Activated CD8-positive, alpha-beta memory T cell treated with anti-CD3 and anti-CD28 coated beads for 24 hours (primary cell): ENCODE data around the gene LCP1.
"Not testable (repeated sequence)": the region's sequence is repeated elsewhere in the genome, so short reads cannot be mapped to it uniquely, and the experiment has no call there.

Experiments used
- DNase-seq: peaks from one replicate; pipeline ENCODE4 v3.0.0-alpha.2; 2020

Gene LCP1

GRCh38 chr13:46181840-46182490 is at the start of gene LCP1:
Gene LCP1, minus strand, starts transcription at chr13:46182177. Its CDS starts 22,515 bp downstream, at chr13:46159662.
- peak; percentile 85 for DNase-seq

GRCh38 chr13:46229251-46229650 is 47.3 kb upstream of the LCP1 start:
- DNase-seq, result no peak

- DNase-seq, result not testable (repeated sequence)
Measured at GRCh38 chr13:46220234-46220633, 38.3 kb upstream of the LCP1 start.

- not testable (repeated sequence) for DNase-seq
Measured at GRCh38 chr13:46214741-46215140, 32.8 kb upstream of the LCP1 start.

GRCh38 chr13:46213242-46213641 is 31.3 kb upstream of the LCP1 start:
- DNase-seq, result no peak

GRCh38 chr13:46211483-46212351 is 29.7 kb upstream of the LCP1 start, which contains the start of gene LRRC63:
Gene LRRC63, plus strand, starts transcription at chr13:46211928. Its CDS starts 1,107 bp downstream, at chr13:46213035.
- DNase-seq, result peak; percentile 93

- peak; percentile 66 for DNase-seq
Measured at GRCh38 chr13:46211116-46211482, 29.1 kb upstream of the LCP1 start.

- no peak for DNase-seq
Measured at GRCh38 chr13:46210362-46211083, 28.5 kb upstream of the LCP1 start.

GRCh38 chr13:46207828-46208227 is 25.9 kb upstream of the LCP1 start:
- no peak for DNase-seq

- no peak for DNase-seq
Measured at GRCh38 chr13:46206143-46206542, 24.2 kb upstream of the LCP1 start.

- DNase-seq, result no peak
Measured at GRCh38 chr13:46202966-46203365, 21.0 kb upstream of the LCP1 start.

GRCh38 chr13:46202188-46202795 is 20.3 kb upstream of the LCP1 start:
- no peak for DNase-seq

GRCh38 chr13:46198696-46199193 is 16.8 kb upstream of the LCP1 start:
- DNase-seq, result no peak

- no peak for DNase-seq
Measured at GRCh38 chr13:46197299-46198048, 15.5 kb upstream of the LCP1 start.

GRCh38 chr13:46195016-46195415 is 13.0 kb upstream of the LCP1 start:
- DNase-seq, result no peak

GRCh38 chr13:46192412-46192811 is 10.4 kb upstream of the LCP1 start:
- no peak for DNase-seq

GRCh38 chr13:46185634-46186033 is 3.7 kb upstream of the LCP1 start:
- no peak for DNase-seq

- DNase-seq, result peak; percentile 88
Measured at GRCh38 chr13:46184277-46184699, 2.3 kb upstream of the LCP1 start.

- DNase-seq, result no peak
Measured at GRCh38 chr13:46183018-46183946, 1.3 kb upstream of the LCP1 start.

- DNase-seq, result no peak
Measured at GRCh38 chr13:46182491-46182877, 507 bp upstream of the LCP1 start.

- no peak for DNase-seq
Measured at GRCh38 chr13:46181377-46181839, 569 bp downstream of the LCP1 start.
